ENCODE data around the gene NPAS3.

GRCh38 chr14:33331176-33331949 lies 392.7 kb downstream of the NPAS3 start:
- no peak for TF ChIP-seq CTCF (IDR thresholded peaks at IDR 0.05)
- no peak for TF ChIP-seq EZH2 (IDR thresholded peaks at IDR 0.05)
